HG02970 (cell line): Measurements from ENCODE around the gene SNX6.
"Not testable (repeated sequence)": the region's sequence is repeated elsewhere in the genome, so short reads cannot be mapped to it uniquely, and the experiment has no call there.

Source experiments
- ATAC-seq: cut with Tn5 transposase; IDR thresholded peaks from one replicate; pipeline ENCODE4 v1.9.1; 2021; ENCODE audit warnings: mild to moderate bottlenecking, moderate library complexity, moderate number of reproducible peaks; ENCODE audit not compliant: unreplicated experiment, low FRiP score

The SNX6 gene

GRCh38 chr14:34569750-34570149 is 60.2 kb downstream of the SNX6 start:
- no peak for ATAC-seq

GRCh38 chr14:34568803-34569202 is 61.1 kb downstream of the SNX6 start:
- no peak for ATAC-seq

- ATAC-seq: no peak
These were observed 67.2 kb downstream of the SNX6 start for GRCh38 chr14:34562776-34563150.

- ATAC-seq: not testable (repeated sequence)
These were observed 67.7 kb downstream of the SNX6 start for GRCh38 chr14:34562037-34562775.

DNA sequence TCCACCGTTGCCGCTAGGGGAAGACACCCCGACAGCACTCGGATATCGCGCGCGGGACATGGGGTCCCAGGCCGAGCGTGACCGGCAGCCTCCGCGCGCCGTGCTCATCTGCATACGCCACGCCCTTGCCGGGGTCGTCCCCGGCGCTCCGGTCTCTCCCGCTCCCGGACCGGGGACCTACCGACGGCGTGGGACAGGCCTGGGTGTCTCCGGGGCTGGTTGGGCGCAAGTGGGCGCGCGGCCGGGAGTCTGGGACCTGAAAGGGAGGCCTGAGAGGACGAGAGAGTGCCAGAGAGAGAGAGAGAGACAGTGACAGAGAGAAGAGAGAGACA is 73.5 kb downstream of the SNX6 start:
- ATAC-seq: peak; percentile 43

- ATAC-seq: peak; percentile 62
These were observed 74.1 kb downstream of the SNX6 start for GRCh38 chr14:34555583-34556497.

GRCh38 chr14:34554540-34555250 is 75.3 kb downstream of the SNX6 start:
- no peak for ATAC-seq

GRCh38 chr14:34549276-34549966 is 80.5 kb downstream of the SNX6 start:
- ATAC-seq: not testable (repeated sequence)

DNA sequence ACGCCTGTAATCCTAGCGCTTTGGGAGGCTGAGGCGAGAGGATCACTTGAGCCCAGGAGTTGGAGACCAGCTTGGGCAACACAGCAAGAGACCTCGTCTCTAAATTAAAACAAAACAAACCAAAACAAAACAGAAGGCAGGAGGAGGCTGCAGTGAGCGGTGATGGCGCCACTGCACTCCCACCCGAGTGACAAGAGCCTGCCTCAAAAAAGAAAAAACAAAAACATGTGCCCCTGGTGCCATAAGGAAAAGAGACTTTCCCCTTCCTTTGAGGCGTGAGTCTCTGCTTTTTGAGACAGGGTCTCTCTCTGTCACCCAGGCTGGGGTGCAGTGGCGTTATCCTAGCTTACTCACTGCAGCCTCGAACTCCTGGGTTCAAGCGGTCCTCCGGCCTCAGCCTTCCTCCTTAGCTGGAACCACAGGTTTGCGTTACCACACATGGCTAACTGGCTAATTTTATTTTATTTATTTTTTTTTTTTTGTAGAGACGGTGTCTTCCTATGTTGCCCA is 81.4 kb downstream of the SNX6 start:
- no peak for ATAC-seq

GRCh38 chr14:34547136-34547520 is 82.8 kb downstream of the SNX6 start:
- peak; percentile 38 for ATAC-seq

GRCh38 chr14:34546272-34547135 is 83.4 kb downstream of the SNX6 start:
- ATAC-seq: peak; percentile 54

DNA sequence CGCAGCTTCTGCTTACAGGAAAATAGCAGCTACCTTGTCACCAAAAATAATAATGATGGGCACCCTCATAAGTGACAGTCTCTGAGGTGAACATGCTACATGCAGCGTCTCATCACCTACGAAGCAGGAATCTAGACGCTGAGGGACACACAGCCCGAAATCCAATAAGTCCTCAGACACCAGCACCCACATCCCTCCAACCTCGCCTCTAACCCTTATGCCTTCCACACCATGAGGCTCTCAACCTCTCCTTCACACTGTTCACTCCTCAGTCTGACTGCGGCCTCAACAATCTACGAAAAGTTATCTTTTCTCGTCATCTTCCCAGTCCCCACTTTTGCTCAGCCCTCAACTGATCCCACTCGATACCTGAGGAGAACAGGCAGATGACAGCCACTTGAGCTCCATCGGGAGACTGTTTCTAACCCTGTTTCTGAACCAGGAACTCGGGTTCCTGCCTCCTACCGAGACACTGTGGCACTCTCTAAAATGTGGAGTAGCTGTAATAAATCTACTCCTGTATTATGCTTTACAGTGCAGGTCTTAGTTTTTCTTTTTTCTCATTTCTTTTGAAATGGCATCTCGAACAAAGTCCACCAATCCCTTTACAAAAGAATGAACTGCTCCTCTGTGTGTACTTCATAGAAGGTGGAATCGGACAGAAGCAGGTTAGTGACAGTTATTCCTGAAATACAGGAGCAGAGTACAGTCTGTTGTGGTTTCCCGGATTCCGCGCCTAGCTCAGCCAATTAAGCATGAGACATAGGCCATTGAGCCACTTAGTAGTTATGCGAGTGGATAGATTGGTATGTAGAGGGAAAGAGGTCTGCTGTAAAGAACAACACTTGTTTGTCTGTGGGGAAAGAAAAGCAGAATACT is 89.5 kb downstream of the SNX6 start:
- not testable (repeated sequence) for ATAC-seq

GRCh38 chr14:34539407-34540180 is 90.4 kb downstream of the SNX6 start, which contains the start of gene EAPP:
Gene EAPP (minus strand): TSS chr14:34539701. CDS start chr14:34539628, 73 bp downstream.
- ATAC-seq: peak; percentile 98

DNA sequence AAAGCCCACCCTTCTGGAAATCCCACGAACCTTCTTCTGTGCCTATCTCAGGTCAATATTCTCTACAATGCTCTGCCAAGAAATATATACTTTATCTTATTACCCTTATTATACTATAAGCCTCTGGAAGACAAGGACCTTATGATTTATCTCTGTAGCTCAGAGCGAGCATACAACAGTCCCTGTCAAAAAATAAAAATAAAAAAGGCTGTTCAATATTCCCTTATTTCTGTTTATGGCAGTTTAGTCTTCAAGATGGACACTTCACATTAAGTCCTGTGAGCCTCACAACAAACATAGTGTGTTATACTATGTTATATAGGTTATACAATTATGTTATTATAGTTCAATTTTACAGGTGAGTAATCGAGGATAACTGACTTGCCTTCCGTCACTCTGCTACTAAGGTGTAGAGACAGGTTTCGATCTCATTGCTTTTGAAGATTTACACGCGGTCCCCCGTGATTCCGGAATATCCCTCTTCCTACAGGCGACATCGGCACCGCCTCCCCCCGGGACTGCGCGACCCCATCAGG is 91.0 kb downstream of the SNX6 start:
- peak; percentile 17 for ATAC-seq

- not testable (repeated sequence) for ATAC-seq
These were observed 91.9 kb downstream of the SNX6 start for GRCh38 chr14:34538096-34538495.

- ATAC-seq: no peak
These were observed 92.3 kb downstream of the SNX6 start for GRCh38 chr14:34537677-34538009.

GRCh38 chr14:34536951-34537676 is 92.8 kb downstream of the SNX6 start:
- ATAC-seq: no peak
